22Rv1 (cell line): Measurements from ENCODE around the gene PCSK5.

Experiments
- ZFX ChIP-seq: fragments of 450-650 bp; IDR thresholded peaks from 2 replicates; pipeline ENCODE4 v1.6.1; 2017; ENCODE audit warnings: antibody characterized with exemption, borderline replicate concordance
- TF ChIP-seq, protein P1 (sequence below): fragments of 450-650 bp; IDR thresholded peaks from 2 replicates; pipeline ENCODE4 v1.5.1; 2017; ENCODE audit warnings: mild to moderate bottlenecking

- TF ChIP-seq, protein P1, sequence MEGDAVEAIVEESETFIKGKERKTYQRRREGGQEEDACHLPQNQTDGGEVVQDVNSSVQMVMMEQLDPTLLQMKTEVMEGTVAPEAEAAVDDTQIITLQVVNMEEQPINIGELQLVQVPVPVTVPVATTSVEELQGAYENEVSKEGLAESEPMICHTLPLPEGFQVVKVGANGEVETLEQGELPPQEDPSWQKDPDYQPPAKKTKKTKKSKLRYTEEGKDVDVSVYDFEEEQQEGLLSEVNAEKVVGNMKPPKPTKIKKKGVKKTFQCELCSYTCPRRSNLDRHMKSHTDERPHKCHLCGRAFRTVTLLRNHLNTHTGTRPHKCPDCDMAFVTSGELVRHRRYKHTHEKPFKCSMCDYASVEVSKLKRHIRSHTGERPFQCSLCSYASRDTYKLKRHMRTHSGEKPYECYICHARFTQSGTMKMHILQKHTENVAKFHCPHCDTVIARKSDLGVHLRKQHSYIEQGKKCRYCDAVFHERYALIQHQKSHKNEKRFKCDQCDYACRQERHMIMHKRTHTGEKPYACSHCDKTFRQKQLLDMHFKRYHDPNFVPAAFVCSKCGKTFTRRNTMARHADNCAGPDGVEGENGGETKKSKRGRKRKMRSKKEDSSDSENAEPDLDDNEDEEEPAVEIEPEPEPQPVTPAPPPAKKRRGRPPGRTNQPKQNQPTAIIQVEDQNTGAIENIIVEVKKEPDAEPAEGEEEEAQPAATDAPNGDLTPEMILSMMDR, result no peak
- TF ChIP-seq ZFX, result no peak
Measured at GRCh38 chr9:76341616-76342015, 451.1 kb downstream of the PCSK5 start.
